HUDEP-2 (cell line): Measurements from ENCODE around the gene AP5Z1.
"Not testable (repeated sequence)": the region's sequence is repeated elsewhere in the genome, so short reads cannot be mapped to it uniquely, and the experiment has no call there.

Source experiments
- DNase-seq, 76 experiments: peaks; one replicate each; lab custom pipeline; 2025; ENCODE audit not compliant: unreplicated experiment in 76 of 76; lab: John Stamatoyannopoulos, UW

The AP5Z1 gene

GRCh38 chr7:4799508-4800268 is 24.3 kb downstream of the AP5Z1 start:
- DNase-seq: no peak

DNA sequence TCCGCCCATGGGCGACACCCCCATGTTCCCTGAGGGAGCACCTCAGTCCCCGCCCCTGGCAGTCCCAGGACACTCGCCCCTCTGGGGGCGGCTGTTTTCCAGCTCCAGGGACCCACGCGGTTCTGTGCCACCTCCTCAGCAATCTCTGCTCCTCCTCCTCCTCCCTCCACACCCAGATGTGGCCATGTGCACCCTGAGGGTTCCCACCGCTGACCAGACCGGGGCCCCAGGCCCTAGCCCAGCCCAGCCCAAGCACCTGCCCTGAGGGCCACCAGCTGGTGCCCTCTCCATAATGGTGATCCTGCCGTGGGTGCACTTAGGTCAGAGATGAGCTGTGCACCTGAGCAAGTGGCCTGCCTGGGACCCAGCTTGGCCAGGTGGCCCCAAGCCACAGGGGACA is 25.1 kb downstream of the AP5Z1 start:
- DNase-seq: no peak

GRCh38 chr7:4800926-4801838 is 25.8 kb downstream of the AP5Z1 start:
- no peak for DNase-seq

DNA sequence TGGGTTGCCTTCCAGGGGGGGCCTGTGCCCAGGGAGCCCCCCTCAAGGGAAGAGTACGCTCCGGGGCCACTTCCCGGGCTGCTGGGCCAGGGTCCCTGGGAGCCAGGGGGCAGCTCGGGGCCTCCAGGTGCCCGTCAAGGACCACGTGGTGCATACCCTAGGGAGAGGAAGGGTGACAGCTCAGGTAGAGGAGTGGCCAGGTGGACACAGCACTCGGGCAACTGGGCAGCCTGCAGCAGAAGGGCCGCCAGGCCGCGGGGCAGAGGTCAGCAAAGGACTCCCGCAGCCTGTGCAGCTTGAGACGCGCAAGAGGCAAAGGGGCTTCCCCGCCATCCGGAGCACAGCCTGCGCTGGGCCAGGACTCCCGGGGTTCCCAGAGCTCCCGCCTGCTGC is 26.4 kb downstream of the AP5Z1 start:
- no peak for DNase-seq

DNA sequence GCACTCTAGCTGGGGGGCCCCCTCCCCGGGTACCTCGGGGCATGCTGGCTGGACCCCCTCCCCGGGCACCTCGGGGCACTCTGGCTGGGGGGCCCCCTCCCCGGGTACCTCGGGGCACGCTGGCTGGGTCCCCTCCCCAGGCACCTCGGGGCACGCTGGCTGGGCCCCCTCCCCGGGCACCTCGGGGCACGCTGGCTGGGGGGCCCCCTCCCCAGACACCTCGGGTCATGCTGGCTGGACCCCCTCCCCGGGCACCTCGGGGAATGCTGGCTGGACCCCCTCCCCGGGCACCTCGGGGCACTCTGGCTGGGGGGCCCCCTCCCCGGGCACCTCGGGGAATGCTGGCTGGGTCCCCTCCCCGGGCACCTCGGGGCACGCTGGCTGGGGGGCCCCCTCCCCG is 27.2 kb downstream of the AP5Z1 start:
- not testable (repeated sequence) for DNase-seq

DNA sequence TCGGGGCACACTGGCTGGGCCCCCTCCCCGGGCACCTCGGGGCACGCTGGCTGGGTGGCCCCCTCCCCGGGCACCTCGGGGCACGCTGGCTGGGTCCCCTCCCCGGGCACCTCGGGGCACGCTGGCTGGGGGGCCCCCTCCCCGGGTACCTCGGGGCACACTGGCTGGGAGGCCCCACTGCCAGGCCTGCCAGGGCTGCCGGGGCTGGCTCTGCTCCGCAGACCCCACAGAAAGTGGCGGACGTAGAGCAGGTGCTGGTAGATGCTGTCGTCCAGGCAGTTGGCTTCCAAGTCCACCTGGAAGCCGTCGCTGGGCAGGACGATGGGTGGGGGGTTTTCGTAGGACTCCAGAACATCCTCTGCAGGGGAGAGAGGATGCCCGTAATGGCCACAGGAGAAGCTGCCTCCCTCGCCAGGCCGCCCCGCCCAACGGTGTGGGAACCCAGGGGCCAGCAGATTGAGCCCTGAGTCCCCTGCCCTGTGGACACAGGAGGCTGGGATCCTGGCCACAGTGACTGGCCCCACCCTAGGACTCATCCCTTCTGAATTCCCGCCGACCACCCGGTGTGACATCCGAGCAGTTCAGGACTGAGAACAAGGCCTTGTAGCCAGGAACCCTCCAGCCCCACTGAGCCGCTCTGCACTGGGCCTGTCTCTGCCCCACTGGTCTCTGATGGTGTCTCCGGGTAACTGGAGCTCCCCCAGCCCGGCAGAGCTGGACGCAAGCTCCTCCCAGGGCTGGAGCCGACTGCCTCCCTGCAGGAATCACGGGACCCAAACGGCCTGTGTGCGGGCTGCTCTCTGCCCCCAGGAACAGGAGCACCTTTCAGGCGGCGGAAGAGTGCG is 28.2 kb downstream of the AP5Z1 start:
- no peak for DNase-seq

DNA sequence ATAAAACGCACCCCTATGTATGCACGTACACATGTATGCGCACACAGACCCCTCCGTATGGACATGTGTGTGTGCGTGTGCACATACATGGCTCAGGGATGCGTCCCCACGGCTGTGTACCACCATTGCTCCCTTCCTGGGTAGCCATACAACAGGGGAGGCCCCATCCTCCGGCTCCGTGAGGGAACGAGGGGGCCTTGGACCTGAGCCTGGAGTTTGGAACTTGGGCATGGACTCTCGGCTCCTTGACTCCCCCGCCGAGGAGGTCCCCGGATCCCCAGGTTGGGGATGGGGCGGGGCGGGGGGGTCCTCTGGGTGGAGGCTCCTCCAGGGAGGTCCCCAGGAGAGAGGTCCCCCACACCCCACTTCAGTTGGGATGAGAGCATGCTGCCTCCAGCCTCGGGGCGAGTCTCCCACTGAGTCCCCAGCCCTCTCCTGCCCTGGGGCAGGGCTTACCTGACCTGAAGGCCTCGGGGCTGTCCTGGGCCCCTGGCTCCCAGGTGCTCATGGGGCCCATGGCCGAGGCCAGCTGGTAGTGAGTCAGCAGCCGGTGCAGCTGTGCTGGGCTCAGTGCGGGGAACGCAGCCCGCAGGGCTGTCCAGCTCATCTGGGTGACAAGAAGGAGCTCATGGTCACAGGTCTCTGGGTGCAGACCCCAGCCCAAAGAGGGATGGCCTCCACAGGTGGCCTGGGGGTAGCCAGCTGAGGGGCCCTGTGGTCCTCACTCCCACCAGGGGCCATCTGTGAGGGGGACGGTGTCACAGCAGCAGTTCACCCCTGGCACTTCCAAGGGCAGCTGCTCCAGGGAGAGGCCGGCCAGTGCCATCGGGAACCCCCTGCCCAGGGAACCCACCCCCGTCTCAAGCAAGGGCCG is 29.9 kb downstream of the AP5Z1 start:
- no peak for DNase-seq

DNA sequence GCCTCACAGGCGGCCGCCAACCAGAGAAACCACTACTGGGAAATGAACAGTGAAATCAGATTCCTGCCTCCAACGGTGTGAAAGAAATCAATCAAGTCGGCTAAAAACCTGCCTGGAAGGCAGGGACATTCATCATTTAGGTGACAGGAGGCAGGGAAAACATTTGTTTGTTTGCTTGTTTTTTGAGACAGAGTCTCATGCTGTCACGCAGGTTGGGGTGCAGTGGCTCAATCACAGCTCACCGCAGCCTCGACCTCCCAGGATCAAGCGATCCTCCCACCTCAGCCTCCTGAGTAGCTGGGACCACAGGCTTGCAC is 30.5 kb downstream of the AP5Z1 start:
- no peak for DNase-seq

GRCh38 chr7:4806983-4807597 is 31.7 kb downstream of the AP5Z1 start:
- no peak for DNase-seq

DNA sequence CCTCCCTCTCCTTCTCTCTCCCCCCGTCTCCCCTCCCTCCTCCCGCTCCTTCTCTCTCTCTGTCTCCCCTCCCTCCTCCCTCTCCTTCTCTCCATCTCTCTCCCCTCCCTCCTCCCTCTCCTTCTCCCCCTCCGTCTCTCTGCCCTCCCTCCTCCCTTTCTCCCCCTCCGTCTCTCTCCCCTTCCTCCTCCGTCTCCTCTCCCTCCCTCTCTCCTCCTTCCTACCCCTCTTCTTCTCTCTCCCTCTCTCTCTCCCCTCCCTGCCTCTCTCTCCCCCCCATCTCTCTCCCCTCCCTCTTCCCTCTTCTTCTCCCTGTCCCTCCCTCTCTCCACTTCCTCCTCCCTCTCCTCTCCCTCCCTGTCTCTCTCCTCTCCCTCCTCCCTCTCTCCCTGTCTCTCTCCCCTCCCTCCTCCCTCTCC is 32.2 kb downstream of the AP5Z1 start:
- DNase-seq: no peak

DNA sequence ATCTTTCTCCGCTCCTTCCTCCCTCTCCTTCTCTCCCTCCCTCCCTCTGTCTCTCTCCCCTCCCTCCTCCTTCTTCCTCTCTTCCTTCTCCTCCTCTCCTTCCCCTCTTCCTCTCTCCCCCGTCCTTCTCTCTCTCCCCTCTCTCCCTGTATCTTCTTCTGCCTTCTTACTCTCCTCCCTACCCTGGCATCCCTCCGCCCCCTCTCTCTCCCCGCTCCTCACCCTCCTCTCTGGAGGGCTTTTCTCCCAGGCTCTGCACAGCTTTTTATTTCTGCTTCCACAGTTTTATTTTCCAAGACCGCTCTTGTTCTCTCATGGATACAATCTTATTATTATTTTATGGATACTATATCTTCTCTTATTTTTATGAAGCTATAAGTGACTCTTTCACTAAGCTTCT is 32.6 kb downstream of the AP5Z1 start:
- DNase-seq: no peak

- no peak for DNase-seq
These were observed 33.1 kb downstream of the AP5Z1 start for GRCh38 chr7:4808565-4808964.

- no peak for DNase-seq
These were observed 33.7 kb downstream of the AP5Z1 start for GRCh38 chr7:4809091-4809591.

- DNase-seq: no peak
These were observed 34.2 kb downstream of the AP5Z1 start for GRCh38 chr7:4809666-4810065.

DNA sequence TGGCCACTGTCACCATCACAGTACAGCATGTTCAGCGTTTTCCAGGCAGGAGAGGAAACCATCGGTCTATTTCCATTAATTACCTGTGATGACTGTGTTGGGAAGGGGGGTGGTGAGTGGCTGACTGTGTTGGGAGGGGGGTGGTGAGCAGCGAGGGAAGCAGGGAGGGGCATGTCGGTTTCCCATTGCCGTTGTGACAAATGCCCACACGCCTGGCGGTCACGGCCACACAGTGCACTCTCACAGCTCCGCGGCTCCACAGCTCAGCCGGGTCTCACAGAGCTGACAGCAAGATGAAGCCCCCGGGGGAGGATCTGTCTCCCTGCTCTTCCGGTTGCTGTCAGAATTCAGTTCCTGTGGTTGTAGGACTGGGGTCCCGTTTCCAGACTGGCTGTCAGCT is 39.0 kb downstream of the AP5Z1 start:
- DNase-seq: no peak

DNA sequence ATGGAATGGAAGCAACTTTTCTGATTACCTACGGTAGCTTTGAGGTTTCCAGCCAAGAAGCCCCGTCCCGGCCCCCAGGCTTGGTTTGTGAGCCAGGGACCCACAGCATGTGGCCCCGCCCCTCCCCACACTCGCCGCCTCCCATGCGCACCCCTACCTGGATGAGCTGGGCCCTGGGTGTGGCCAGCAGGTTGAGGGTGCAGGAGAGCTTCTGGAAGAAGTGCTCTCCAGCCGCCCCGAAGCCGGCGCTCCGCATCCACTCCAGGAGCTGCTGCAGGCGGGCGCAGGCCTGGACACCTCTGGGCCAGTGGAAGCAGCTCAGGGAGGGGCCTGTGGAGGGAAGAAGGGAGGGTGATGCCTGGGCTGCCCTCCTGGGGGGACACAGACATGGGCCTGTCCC is 39.7 kb downstream of the AP5Z1 start:
- no peak for DNase-seq

DNA sequence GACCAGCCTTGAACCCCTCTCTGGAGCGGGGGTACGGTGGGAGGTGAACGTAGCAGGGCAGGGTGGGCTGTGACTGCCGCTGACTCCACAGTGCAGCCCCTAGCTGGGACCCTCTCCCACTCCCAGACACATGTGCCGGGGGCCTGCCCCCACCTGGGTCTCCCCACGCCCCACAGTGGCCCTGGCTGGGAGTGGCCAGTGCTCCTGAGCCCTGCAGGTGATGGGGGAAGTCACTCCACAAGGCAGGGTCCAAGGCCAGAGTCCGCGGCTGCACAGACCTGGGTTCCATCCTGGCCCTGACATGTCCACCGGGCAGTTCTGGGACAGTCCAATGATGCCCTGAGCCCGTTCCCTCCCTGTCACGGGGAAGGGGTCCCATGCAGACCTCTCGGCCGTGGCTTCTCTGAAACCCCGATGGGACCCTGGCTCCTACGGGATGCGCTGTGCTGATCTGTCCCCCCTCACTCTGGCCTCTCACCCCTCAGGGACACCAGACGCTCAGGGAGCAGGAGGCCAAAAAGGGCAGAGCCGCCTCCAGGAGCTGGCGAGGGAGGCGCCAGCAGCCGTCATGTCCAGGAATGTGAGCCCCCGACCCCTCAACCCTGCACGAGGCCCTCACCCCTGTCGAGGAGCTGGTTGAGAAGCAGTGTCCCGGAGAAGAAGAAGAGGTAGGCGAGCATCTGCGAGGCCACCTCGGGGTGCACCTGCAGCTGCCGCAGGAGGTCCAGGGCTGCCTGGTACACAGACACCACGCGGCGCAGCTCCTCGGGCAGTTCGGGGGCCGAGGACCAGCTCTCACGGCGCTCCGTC is 40.4 kb downstream of the AP5Z1 start:
- DNase-seq: no peak

DNA sequence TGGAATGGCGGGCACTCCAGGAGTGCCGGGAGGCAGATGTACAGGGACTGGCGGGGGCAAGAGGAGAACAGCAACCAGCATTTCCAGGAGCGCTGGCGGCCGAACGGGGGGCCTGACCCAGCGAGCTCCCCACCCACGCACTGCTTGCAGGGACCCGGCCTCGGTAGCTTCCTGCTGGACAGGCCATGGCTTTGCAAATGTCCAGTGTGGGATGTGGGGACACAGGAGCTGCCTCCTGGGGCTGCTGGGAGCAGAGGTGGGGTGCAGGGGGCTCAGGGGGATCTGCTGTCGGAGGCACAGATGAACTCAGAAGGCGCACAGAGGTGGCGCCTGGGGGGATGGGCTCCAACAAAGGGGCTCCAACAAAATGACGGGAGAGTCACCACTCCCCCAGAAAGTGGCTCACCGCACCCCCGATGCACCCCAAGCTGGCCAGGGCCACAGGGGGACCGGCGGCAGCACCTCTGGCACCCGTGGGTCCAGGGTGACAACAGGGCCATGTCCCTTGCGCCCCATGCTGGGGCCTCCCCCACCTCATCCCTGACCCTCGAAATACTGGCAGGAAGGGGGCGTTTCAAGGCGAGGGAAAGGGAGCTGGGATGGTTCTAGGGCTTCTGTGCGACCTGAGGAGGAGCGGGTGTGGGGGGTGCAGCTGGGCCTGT is 41.1 kb downstream of the AP5Z1 start:
- DNase-seq: no peak
